Coronary artery (tissue), 2 donors: ENCODE results near the gene SERINC5.

Experiments used
- DNase-seq: peaks from one replicate; pipeline ENCODE4 v3.0.0-alpha.2; 2017; ENCODE audit warnings: low spot score
- H3K27ac ChIP-seq, 2 donors: fragments of 200-600 bp; sonication (generic); one replicate each; pipeline ENCODE4 v1.5.1; 2016 to 2019
- H3K4me3 ChIP-seq: fragments of 200-600 bp; sonication (generic); 2 replicates; pipeline ENCODE4 v1.5.1; 2016; ENCODE audit warnings: mild to moderate bottlenecking, moderate library complexity
- CTCF ChIP-seq: fragments of 200-600 bp; sonication (generic); IDR thresholded peaks from one replicate; pipeline ENCODE4 v1.5.1; 2019; ENCODE audit warnings: antibody characterized with exemption

Gene SERINC5

GRCh38 chr5:80238097-80238496 lies 17.8 kb downstream of the SERINC5 start:
- Histone ChIP-seq H3K27ac (no peak overlapping the region), H3K4me3 (no peak overlapping the region)
- TF ChIP-seq CTCF, result no peak
- no peak for DNase-seq

GRCh38 chr5:80237243-80237642 lies 18.6 kb downstream of the SERINC5 start:
- no peak for TF ChIP-seq CTCF

GRCh38 chr5:80234116-80234948 lies 21.5 kb downstream of the SERINC5 start:
- TF ChIP-seq CTCF, result no peak
- Histone ChIP-seq H3K27ac (no peak overlapping the region), H3K4me3 (no peak overlapping the region)
- DNase-seq, result no peak

More at GRCh38 chr5:80237243-80237642, 18.6 kb downstream of the SERINC5 start:
- Histone ChIP-seq H3K4me3 (no peak overlapping the region), H3K27ac (no peak overlapping the region)
- no peak for DNase-seq

DNA sequence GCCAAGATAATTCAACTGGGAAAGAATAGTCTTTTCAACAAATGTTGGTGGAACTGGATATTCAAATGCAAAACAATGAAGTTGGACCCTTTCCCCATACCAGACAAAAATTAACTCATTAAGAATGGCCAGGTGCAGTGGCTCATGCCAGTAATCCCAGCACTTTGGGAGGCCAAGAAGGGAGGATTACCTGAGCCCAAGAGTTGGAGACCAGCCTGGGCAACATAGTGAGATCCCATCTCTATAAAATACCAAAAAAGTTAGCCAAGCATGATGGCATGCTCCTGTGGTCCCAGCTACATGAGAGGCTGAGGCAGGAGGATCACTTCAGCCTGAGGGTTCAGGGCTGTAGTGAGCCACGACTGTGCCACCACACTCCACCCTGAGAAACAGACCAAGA lies 24.2 kb downstream of the SERINC5 start:
- Histone ChIP-seq H3K27ac (no peak overlapping the region), H3K4me3 (no peak overlapping the region)
- TF ChIP-seq CTCF, result no peak
- no peak for DNase-seq

DNA sequence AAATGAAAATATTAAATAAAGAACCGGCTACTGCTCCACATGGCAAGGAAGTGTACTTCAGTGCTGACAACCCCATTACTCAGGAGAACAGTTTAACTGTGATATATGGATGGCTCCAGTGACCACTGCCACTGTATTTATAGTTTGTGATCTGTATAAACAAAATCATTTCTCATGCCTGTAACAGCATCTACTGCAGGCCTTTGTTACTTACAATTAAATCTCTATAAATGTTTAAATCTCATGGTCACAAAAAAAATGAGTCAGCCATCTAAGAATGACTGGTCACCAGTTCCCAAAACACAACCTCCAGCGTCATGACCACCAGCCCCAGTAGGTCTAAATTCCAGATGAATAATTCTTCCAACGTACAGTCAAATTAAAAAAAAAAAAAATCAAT lies 24.6 kb downstream of the SERINC5 start:
- Histone ChIP-seq H3K27ac (no peak overlapping the region), H3K4me3 (no peak overlapping the region)
- TF ChIP-seq CTCF, result no peak
- DNase-seq, result no peak

DNA sequence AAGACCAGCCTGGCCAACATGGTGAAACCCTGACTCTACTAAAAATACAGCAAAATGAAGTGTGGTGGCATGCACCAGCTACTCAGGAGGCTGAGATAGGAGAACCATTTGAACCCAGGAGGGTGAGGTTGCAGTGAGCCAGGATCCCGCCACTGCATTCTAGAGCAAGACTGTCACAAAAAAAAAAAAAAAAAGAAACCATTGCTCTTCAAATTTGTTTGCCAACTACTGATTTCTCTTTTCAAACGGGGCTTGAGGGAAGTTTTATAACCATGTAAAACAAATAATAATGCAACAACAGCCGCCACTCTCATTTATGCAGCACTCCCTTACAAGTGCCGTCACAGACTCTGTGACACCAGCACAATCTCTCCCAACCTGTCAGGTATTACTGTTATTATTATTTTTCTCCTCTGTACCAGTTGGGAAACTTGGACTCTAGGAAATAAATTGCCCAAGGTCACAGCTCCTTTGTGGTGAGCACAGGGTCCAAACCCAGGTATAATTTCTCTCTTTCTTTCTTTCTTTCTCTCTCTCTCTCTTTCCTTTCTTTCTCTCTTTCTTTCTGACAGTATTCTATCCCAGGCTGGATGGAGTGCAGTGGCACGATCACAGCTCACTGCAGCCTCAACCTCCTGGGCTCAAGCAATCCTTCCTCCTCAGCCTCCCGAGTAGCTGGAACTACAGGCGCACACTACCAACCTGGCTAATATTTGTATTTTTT lies 25.4 kb downstream of the SERINC5 start:
- Histone ChIP-seq H3K4me3 (no peak overlapping the region), H3K27ac (no peak overlapping the region)
- DNase-seq, result no peak
- no peak for TF ChIP-seq CTCF

- no peak for TF ChIP-seq CTCF
- H3K4me3 ChIP-seq, result no peak overlapping the region
- no peak overlapping the region for H3K27ac ChIP-seq
These were observed 26.0 kb downstream of the SERINC5 start for GRCh38 chr5:80229902-80230255.

More at GRCh38 chr5:80229902-80230255, 26.0 kb downstream of the SERINC5 start:
- DNase-seq, result no peak
